ENCODE results near the gene EEF2. TPM values are rescaled to one million over a fixed set of nuclear protein-coding genes. Genes with fewer than 3 reads are reported as not detected.

EEF2 gene
- total and polyA plus RNA-seq, 2 donors from 2014 or later, result 1,520 to 1,813 TPM

- peaks cover 11 to 29% (median 25%) of the 10 kb centered on the region in 3 donors for H3K4me1 ChIP-seq (ENCODE audit: control insufficient read depth in 2 of 3, insufficient read depth in 2 of 3, low read depth in 1 of 3, low read length in 3 of 3)
- FAIRE-seq (no peak), DNase-seq (peak in 4 of 5 donors; percentile 79 to 94 (median 88))
- H3K27ac ChIP-seq (ENCODE audit: low read depth in 2 of 2, low read length in 2 of 2), result peak overlapping the region; percentile 56 to 68
- H3K36me3 ChIP-seq (ENCODE audit: control insufficient read depth in 2 of 3, insufficient read depth in 3 of 3, low read length in 3 of 3), result peaks cover 2 to 32% (median 18%) of the 10 kb centered on the region in 3 donors
- intact Hi-C loops (cut with DNase I), result no loop called here
- TF ChIP-seq, protein P1, sequence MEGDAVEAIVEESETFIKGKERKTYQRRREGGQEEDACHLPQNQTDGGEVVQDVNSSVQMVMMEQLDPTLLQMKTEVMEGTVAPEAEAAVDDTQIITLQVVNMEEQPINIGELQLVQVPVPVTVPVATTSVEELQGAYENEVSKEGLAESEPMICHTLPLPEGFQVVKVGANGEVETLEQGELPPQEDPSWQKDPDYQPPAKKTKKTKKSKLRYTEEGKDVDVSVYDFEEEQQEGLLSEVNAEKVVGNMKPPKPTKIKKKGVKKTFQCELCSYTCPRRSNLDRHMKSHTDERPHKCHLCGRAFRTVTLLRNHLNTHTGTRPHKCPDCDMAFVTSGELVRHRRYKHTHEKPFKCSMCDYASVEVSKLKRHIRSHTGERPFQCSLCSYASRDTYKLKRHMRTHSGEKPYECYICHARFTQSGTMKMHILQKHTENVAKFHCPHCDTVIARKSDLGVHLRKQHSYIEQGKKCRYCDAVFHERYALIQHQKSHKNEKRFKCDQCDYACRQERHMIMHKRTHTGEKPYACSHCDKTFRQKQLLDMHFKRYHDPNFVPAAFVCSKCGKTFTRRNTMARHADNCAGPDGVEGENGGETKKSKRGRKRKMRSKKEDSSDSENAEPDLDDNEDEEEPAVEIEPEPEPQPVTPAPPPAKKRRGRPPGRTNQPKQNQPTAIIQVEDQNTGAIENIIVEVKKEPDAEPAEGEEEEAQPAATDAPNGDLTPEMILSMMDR (IDR thresholded peaks at IDR 0.05; ENCODE audit: borderline replicate concordance, extremely low read depth, insufficient read depth), result peak; percentile 45
- no peaks in the 10 kb centered on the region for H3K9me3 ChIP-seq (ENCODE audit: control insufficient read depth in 2 of 3, insufficient read depth in 1 of 3, low read length in 3 of 3)
- H3K9ac ChIP-seq (ENCODE audit: low read length in 3 of 3), result peak overlapping the region in 2 of 3 donors; percentile 2 to 8
- peak overlapping the region in 2 of 3 donors; percentile 58 to 76 for H3K4me3 ChIP-seq (ENCODE audit: low read length in 3 of 3)
- H3K27me3 ChIP-seq (ENCODE audit: control insufficient read depth, insufficient read depth, low read length), result no peaks in the 10 kb centered on the region
These were observed 1.2 kb upstream of the EEF2 start for GRCh38 chr19:3986260-3987041.

DNA sequence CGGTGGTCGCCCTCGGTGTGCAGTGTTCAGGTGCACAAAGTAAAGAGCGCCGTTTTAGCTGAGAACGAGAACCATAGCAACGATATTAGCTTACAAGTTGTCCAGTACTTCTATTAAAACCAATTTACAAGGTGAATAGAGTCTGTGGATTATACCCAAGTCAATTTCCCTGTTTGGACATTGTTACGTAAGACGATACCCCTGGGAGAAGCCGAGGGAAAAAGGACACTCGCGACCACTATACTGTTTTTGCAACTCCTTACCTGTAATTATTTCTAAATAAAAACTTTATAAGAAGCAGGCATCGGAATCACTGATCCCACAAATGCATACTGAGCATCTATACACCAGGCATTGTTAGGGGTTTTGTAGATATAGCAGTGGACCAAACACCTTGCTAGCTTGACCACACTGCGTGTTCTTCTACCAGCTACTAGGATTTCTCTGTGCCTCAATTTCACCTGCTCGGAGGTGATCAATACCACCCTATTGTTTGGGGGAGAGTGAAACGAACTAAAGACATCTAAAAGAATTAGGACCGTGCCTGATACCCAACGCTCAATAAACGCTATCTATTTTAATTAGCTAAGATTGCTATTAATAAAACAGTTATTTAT is 488 bp upstream of the EEF2 start:
- peak overlapping the region; percentile 21 to 76 (median 58) for H3K4me3 ChIP-seq (ENCODE audit: low read length in 3 of 3)
- no peaks in the 10 kb centered on the region for H3K27me3 ChIP-seq (ENCODE audit: control insufficient read depth, insufficient read depth, low read length)
- DNase-seq (peak in 2 of 5 donors; percentile 31 to 35), FAIRE-seq (no peak)
- H3K27ac ChIP-seq (ENCODE audit: low read depth in 2 of 2, low read length in 2 of 2), result peak overlapping the region in 1 of 2 donors; percentile 56
- intact Hi-C loops (cut with DNase I), result no loop called here
- H3K36me3 ChIP-seq (ENCODE audit: control insufficient read depth in 2 of 3, insufficient read depth in 3 of 3, low read length in 3 of 3), result peaks cover 2 to 39% (median 25%) of the 10 kb centered on the region in 3 donors
- H3K4me1 ChIP-seq (ENCODE audit: control insufficient read depth in 2 of 3, insufficient read depth in 2 of 3, low read depth in 1 of 3, low read length in 3 of 3), result peaks cover 11 to 29% (median 25%) of the 10 kb centered on the region in 3 donors
- no peaks in the 10 kb centered on the region for H3K9me3 ChIP-seq (ENCODE audit: control insufficient read depth in 2 of 3, insufficient read depth in 1 of 3, low read length in 3 of 3)
- TF ChIP-seq, protein P1 (IDR thresholded peaks at IDR 0.05; ENCODE audit: borderline replicate concordance, extremely low read depth, insufficient read depth), result no peak
- peak overlapping the region; percentile 0 to 8 (median 1) for H3K9ac ChIP-seq (ENCODE audit: low read length in 3 of 3)

DNA sequence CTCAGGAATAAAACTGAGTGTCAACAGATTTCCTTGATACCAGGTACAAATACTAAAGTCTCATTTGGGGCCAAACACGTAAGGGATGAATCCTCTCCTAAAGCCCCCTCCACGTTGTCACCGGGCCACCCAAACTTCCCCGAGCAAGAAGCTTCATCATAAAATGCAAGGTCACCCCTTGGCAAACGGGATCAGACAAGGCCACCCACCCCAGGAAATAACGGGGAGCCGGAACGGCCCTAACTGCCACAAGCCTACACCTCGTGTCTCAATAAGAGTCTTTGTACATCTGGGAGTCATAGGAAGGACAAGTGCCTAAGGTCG is 717 bp downstream of the EEF2 start:
- peak overlapping the region; percentile 83 to 100 (median 98) for H3K9ac ChIP-seq (ENCODE audit: low read length in 3 of 3)
- H3K36me3 ChIP-seq (ENCODE audit: control insufficient read depth in 2 of 3, insufficient read depth in 3 of 3, low read length in 3 of 3), result peaks cover 4 to 51% (median 37%) of the 10 kb centered on the region in 3 donors
- H3K27ac ChIP-seq (ENCODE audit: low read depth in 2 of 2, low read length in 2 of 2), result peak overlapping the region; percentile 96
- peak overlapping the region; percentile 76 to 100 (median 99) for H3K4me3 ChIP-seq (ENCODE audit: low read length in 3 of 3)
- no peak for FAIRE-seq
- intact Hi-C loops (cut with DNase I), result no loop called here
- TF ChIP-seq, protein P1 (IDR thresholded peaks at IDR 0.05; ENCODE audit: borderline replicate concordance, extremely low read depth, insufficient read depth), result no peak
- H3K4me1 ChIP-seq (ENCODE audit: control insufficient read depth in 2 of 3, insufficient read depth in 2 of 3, low read depth in 1 of 3, low read length in 3 of 3), result peaks cover 11 to 29% (median 25%) of the 10 kb centered on the region in 3 donors
- no peaks in the 10 kb centered on the region for H3K27me3 ChIP-seq (ENCODE audit: control insufficient read depth, insufficient read depth, low read length)
- no peaks in the 10 kb centered on the region for H3K9me3 ChIP-seq (ENCODE audit: control insufficient read depth in 2 of 3, insufficient read depth in 1 of 3, low read length in 3 of 3)
- DNase-seq, result no peak
